ENCODE data around the gene GNG14.
"Not testable (repeated sequence)": the region's sequence is repeated elsewhere in the genome, so short reads cannot be mapped to it uniquely, and the experiment has no call there.

GNG14 gene

DNA sequence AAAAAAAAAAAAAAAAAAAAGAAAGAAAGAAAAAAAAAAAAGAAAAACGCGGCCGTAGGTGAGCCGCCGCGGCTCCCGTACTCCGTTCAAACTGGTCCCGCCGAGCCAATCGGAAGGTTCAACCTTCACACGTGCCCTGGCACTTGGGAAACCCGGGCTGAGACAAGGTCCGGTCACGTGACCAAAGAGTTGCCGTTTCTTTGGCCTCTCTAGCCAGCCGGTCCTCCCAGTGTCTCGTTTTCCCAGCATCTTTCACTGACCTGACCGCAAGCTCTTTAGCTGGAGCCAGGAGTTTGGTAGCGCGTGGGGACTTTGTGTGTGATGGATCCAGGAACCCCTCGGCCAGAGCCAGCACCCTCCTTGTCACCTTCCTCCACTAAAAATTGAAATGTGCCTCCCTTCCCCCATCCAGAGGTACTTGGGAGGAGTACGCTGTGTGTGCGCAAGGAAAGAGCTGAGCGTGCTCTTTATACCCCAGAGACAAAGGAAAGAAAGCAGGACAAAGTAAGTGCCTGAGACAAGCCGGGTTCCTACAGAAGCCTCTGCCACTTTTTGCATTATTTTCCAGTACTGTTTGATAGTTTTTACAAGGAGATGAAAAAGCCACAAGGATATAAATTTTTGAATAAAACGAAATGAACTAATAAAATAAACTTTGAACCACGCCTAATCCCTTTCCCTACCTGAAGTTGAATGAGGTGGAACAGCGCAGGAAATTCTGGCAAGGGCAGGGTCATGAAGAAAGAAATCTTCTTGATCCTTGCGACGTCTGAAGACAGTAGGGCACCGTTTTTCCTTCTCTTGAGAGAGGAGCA lies 35.0 kb downstream of the GNG14 start:
- peak; percentile 99 for DNase-seq (ENCODE audit: low spot score)
- TF ChIP-seq, protein P1, sequence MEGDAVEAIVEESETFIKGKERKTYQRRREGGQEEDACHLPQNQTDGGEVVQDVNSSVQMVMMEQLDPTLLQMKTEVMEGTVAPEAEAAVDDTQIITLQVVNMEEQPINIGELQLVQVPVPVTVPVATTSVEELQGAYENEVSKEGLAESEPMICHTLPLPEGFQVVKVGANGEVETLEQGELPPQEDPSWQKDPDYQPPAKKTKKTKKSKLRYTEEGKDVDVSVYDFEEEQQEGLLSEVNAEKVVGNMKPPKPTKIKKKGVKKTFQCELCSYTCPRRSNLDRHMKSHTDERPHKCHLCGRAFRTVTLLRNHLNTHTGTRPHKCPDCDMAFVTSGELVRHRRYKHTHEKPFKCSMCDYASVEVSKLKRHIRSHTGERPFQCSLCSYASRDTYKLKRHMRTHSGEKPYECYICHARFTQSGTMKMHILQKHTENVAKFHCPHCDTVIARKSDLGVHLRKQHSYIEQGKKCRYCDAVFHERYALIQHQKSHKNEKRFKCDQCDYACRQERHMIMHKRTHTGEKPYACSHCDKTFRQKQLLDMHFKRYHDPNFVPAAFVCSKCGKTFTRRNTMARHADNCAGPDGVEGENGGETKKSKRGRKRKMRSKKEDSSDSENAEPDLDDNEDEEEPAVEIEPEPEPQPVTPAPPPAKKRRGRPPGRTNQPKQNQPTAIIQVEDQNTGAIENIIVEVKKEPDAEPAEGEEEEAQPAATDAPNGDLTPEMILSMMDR (IDR thresholded peaks at IDR 0.05; ENCODE audit: extremely low read depth, missing control alignments), result no peak

GRCh38 chr19:12723381-12723640 lies 35.5 kb downstream of the GNG14 start:
- TF ChIP-seq, protein P1 (IDR thresholded peaks at IDR 0.05; ENCODE audit: extremely low read depth, missing control alignments), result no peak
- DNase-seq (ENCODE audit: low spot score), result no peak

DNA sequence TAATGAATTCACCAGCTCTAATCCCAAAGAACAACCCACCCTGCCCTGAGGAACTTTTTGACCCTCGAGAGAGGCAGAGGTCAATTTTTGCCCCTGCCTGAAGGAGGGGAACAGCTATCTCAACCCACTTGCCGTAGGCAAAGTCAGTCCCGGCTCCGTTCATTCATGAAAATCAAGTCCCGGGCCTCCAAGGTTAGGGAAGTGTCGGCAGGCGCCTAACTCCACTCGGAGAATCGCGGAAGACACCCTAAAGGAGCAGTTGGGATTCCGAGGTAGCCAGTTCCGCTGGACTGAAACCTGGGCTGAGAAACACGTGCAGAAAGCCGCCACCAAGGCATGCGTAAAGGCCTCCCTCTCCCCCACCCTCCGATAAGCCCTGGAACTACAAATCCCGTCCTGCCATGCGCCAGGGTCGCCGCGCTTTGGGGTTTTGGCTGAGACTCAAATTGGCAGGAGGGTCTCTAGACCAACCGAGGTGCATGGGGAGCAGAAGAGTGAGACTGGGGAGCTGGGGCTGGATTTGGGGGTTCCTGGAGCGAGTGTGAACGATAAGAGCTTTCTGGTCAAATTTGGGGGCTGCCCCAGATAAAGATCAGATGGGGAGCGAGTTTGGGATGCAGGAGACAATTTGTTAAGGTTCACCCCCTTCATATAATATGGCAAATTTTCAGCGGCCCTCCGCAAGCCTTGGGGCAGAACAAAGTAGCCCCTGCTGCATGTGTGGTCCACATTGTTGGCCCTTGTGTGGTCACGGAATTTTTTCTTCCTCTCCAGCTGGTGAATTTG lies 36.0 kb downstream of the GNG14 start, which contains the start of gene TNPO2:
Gene TNPO2, minus strand, starts transcription at position 292 of the 786 bp plus-strand sequence. CDS start 2,955 bp downstream, outside the sequence.
- peak; percentile 86 for DNase-seq (ENCODE audit: low spot score)
- TF ChIP-seq, protein P1 (IDR thresholded peaks at IDR 0.05; ENCODE audit: extremely low read depth, missing control alignments), result no peak

DNA sequence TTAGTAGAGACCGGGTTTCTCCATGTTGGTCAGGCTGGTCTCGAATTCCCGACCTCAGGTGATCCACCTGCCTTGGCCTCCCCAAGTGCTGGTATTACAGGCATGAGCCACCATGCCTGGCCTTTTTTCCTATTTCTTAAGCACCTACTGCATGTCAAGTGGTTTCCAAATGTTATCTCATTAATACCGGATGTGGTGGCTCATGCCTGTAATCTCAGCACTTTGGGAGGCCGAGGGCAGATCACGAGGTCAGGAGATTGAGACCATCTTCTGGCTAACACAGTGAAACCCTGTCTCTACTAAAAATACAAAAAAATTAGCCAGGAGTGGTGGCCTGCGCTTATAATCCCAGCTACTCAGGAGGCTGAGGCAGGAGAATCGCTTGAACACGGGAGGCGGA lies 37.8 kb downstream of the GNG14 start:
- not testable (repeated sequence) for DNase-seq (ENCODE audit: low spot score)

DNA sequence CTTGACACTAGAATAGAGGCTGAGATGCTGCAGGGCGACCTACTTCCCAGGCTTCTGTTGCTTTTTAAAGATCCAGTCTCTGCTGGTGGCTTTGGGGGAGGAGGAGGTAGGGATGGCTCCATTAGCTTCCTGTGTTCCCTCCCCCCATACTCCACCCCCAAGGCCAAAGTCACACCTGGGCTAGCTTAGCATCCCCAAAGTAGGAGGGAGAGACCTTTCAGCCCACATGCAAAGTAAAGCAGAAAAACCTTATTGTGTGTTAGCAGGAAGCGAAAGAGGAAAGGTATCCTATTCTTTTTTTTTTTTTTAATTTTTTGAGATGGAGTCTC lies 39.2 kb downstream of the GNG14 start:
- TF ChIP-seq, protein P1 (IDR thresholded peaks at IDR 0.05; ENCODE audit: extremely low read depth, missing control alignments), result no peak
- DNase-seq (ENCODE audit: low spot score), result no peak

- TF ChIP-seq, protein P1 (IDR thresholded peaks at IDR 0.05; ENCODE audit: extremely low read depth, missing control alignments), result no peak
- no peak for DNase-seq (ENCODE audit: low spot score)
Measured at GRCh38 chr19:12727745-12728433, 40.1 kb downstream of the GNG14 start.

GRCh38 chr19:12730064-12730463 lies 42.3 kb downstream of the GNG14 start:
- TF ChIP-seq, protein P1 (IDR thresholded peaks at IDR 0.05; ENCODE audit: extremely low read depth, missing control alignments), result no peak
- DNase-seq (ENCODE audit: low spot score), result no peak

Measured in GM20000 (cell line).